H1 (cell line): ENCODE data around the gene RAB40B. TPM values are rescaled to one million over a fixed set of nuclear protein-coding genes. Genes with fewer than 3 reads are reported as not detected.

Source experiments
- CEBPB ChIP-seq: IDR thresholded peaks from 2 replicates; pipeline ENCODE4 v1.6.1; 2012; ENCODE audit warnings: low read depth, low read length
- CHD1 ChIP-seq: IDR thresholded peaks from 2 replicates; pipeline ENCODE4 v1.6.1; 2012; ENCODE audit warnings: low read depth, low read length, improper control_type of control experiment
- CHD7 ChIP-seq: fragments of 300-600 bp; sonication (generic); IDR thresholded peaks from 2 replicates; pipeline ENCODE4 v1.7.1; 2012; ENCODE audit warnings: low read length, moderate library complexity, mild to moderate bottlenecking, inconsistent platforms; ENCODE audit not compliant: insufficient replicate concordance
- RFX5 ChIP-seq: IDR thresholded peaks from 2 replicates; pipeline ENCODE4 v1.6.1; 2011; ENCODE audit warnings: low read depth, low read length, improper control_type of control experiment, borderline replicate concordance
- SP4 ChIP-seq: IDR thresholded peaks from 2 replicates; pipeline ENCODE4 v1.6.1; 2012; ENCODE audit warnings: low read length, inconsistent platforms
- TAF7 ChIP-seq: optimal IDR thresholded peaks from 2 replicates; pipeline ENCODE3; 2011; ENCODE audit warnings: low read depth, mild to moderate bottlenecking, inconsistent platforms, low read length, moderate library complexity, borderline replicate concordance
- polyA plus RNA-seq, 7 experiments: library from polyadenylated mRNA; depleted of rRNA in 3 of 7; stranded (reverse) in 5 of 7; unstranded in 2 of 7; fragments of >200 nt in 5 of 7; fragments of 200-250 nt in 2 of 7; gene quantifications; 1 replicate in 5 of 7; 2 replicates in 1 of 7; 4 replicates in 1 of 7; pipeline versions ENCODE4 v1.2.1 to v1.2.3, GENCODE V29; 2011 to 2013; ENCODE audit warnings: missing spikeins in 2 of 7, mixed read lengths in 2 of 7
- total RNA-seq: library from RNA; stranded (reverse); fragmentation: NEBNext Ultra II Directional; extraction: Animal tissue kit (Norgen Biotek cat#: 25700); gene quantifications from 2 replicates; pipeline ENCODE4 v1.2.1, GENCODE V29; 2021
- TF ChIP-seq, protein P1 (sequence below): IDR thresholded peaks from 2 replicates; pipeline ENCODE4 v1.6.1; 2012; ENCODE audit warnings: inconsistent platforms
- TF ChIP-seq, protein P2 (sequence below): IDR thresholded peaks from 2 replicates; pipeline ENCODE4 v1.6.1; 2011; ENCODE audit warnings: low read length, improper control_type of control experiment

The RAB40B gene
- total and polyA plus RNA-seq, 2 of the 8 experiments (the other 6 are each of a cell fraction or from before 2014, with no cell fraction given): 3.1 to 4.6 TPM

DNA sequence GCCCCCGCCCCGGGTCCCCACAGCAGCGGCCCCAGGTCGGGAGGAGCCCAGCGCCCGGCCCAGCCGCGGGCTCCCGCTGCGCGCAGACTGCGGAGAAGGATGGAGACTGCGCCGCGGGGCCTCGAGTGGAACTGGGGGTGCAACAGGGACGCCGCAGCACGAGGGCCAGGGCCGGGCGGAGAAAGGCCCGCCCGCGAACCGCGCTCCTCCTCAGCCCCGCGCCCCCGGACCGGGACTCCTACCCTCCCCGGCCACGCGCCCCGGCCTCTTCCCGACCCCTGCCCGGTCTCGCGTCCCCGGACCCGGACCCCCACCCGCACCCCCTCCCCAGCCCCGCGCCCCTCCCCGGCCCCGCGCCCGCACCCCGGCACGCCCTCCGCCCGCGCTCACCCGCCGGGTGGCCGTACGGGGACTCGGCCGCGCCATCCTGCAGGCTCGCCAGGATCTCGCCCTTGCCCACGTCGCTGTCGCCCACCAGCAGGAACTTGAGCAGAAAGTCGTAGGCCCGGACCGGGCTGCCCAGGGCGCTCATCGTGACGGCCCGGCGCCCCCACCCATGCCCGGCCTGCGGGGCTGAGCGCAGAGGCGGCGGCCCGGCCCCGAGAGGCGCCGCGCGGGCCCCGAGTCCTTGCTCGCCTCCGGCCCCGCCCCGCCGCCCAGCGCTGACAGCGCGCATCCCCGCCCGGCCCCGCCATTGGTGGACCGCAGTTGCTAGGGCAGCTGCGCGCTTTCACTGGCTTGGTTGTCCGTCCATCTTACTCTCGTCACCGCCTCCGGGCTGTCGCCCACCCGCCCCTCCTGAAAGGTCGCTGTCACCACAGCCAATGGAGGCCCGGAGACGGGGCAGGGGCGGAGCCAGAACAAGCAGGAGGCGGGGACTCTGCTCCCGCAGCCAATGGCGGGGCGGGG is at the start of gene RAB40B (continued):
- TF ChIP-seq RFX5 (peak; percentile 73; the same call in 1 of the 2 replicates), CHD1 (no peak), SP4 (no peak), CHD7 (no peak), TAF7 (no peak), CEBPB (no peak)
- TF ChIP-seq, protein P1, sequence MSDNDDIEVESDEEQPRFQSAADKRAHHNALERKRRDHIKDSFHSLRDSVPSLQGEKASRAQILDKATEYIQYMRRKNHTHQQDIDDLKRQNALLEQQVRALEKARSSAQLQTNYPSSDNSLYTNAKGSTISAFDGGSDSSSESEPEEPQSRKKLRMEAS: peak; percentile 45; the same call in 1 of the 2 replicates
- TF ChIP-seq, protein P2, sequence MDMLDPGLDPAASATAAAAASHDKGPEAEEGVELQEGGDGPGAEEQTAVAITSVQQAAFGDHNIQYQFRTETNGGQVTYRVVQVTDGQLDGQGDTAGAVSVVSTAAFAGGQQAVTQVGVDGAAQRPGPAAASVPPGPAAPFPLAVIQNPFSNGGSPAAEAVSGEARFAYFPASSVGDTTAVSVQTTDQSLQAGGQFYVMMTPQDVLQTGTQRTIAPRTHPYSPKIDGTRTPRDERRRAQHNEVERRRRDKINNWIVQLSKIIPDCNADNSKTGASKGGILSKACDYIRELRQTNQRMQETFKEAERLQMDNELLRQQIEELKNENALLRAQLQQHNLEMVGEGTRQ: no peak
